HepG2 (cell line): ENCODE measurements around the gene CDC42EP1. TPM values are rescaled to one million over a fixed set of nuclear protein-coding genes. Genes with fewer than 3 reads are reported as not detected.
A peak's percentile ranks its signal among the peaks of the same experiment; 100 is the strongest.

Experiments used
- ETV5 ChIP-seq: IDR thresholded peaks from 2 replicates; pipeline ENCODE4 v1.6.1; 2018; ENCODE audit warnings: missing biosample characterization, missing genetic modification reagents, inconsistent platforms, borderline replicate concordance
- FLYWCH1 ChIP-seq: sonication (generic); formaldehyde crosslinking; IDR thresholded peaks from 2 replicates; pipeline ENCODE4 v1.8.1; 2023; ENCODE audit warnings: mild to moderate bottlenecking, missing genetic modification reagents
- ISX ChIP-seq: sonication (generic); formaldehyde crosslinking; conservative IDR thresholded peaks from 2 replicates; pipeline ENCODE4 v1.5.0; 2020; ENCODE audit warnings: missing genetic modification reagents
- MYPOP ChIP-seq: sonication (generic); formaldehyde crosslinking; IDR thresholded peaks from 2 replicates; pipeline ENCODE4 v1.8.1; 2023; ENCODE audit warnings: mild to moderate bottlenecking, moderate library complexity, missing genetic modification reagents
- POGZ ChIP-seq: sonication (generic); formaldehyde crosslinking; IDR thresholded peaks from 2 replicates; pipeline ENCODE4 v1.4.0; 2020; ENCODE audit warnings: mild to moderate bottlenecking, missing genetic modification reagents
- POLR2A ChIP-seq, 2 experiments: IDR thresholded peaks; 2 replicates each; pipeline ENCODE4 v1.6.1; 2011; ENCODE audit warnings: low read depth in 2 of 2, low read length in 2 of 2, mild to moderate bottlenecking in 1 of 2, moderate library complexity in 1 of 2; ENCODE audit not compliant: insufficient read depth in 1 of 2
- REST ChIP-seq, 2 experiments: IDR thresholded peaks; 2 replicates each; pipeline ENCODE4 v1.6.1; 2011 to 2012; ENCODE audit warnings: low read length in 2 of 2, borderline replicate concordance in 1 of 2, low read depth in 1 of 2, mild to moderate bottlenecking in 1 of 2, moderate library complexity in 1 of 2
- SMARCC2 ChIP-seq: fragments of 450-650 bp; IDR thresholded peaks from 2 replicates; pipeline ENCODE4 v1.6.1; 2017; ENCODE audit warnings: antibody characterized with exemption, mild to moderate bottlenecking
- SRSF4 ChIP-seq: fragments of 200-400 bp; formaldehyde crosslinking; IDR thresholded peaks from one replicate; pipeline ENCODE4 v1.6.1; 2018; ENCODE audit warnings: mild to moderate bottlenecking, low read depth, low read length, moderate library complexity; ENCODE audit not compliant: poor library complexity, severe bottlenecking
- TFAP4 ChIP-seq: sonication (generic); IDR thresholded peaks from 2 replicates; pipeline ENCODE4 v1.6.1; 2016; ENCODE audit warnings: low read depth, borderline replicate concordance
- ZBTB2 ChIP-seq: sonication (generic); formaldehyde crosslinking; IDR thresholded peaks from 2 replicates; pipeline ENCODE4 v1.8.0; 2022; ENCODE audit warnings: low read depth, missing genetic modification reagents
- ZBTB34 ChIP-seq: sonication (generic); formaldehyde crosslinking; IDR thresholded peaks from 2 replicates; pipeline ENCODE4 v1.8.0; 2022; ENCODE audit warnings: mild to moderate bottlenecking, missing genetic modification reagents
- ZNF543 ChIP-seq: sonication (generic); formaldehyde crosslinking; IDR thresholded peaks from 2 replicates; pipeline ENCODE4 v1.4.0; 2020; ENCODE audit warnings: mild to moderate bottlenecking, missing genetic modification reagents
- ZNF687 ChIP-seq: sonication (generic); formaldehyde crosslinking; IDR thresholded peaks from 2 replicates; pipeline ENCODE4 v1.5.1; 2020; ENCODE audit warnings: mild to moderate bottlenecking, missing genetic modification reagents, moderate library complexity
- ZNF784 ChIP-seq: sonication (generic); formaldehyde crosslinking; IDR thresholded peaks from 2 replicates; pipeline ENCODE4 v1.5.1; 2020; ENCODE audit warnings: missing genetic modification reagents, mild to moderate bottlenecking, borderline replicate concordance
- ZSCAN30 ChIP-seq: sonication (generic); formaldehyde crosslinking; IDR thresholded peaks from 2 replicates; pipeline ENCODE4 v1.5.0; 2020; ENCODE audit warnings: mild to moderate bottlenecking, missing genetic modification reagents
- polyA plus RNA-seq, 8 experiments: library from polyadenylated mRNA; depleted of rRNA in 3 of 8; stranded (reverse) in 7 of 8; unstranded in 1 of 8; fragments of >200 nt; fragmentation: Illumina TruSeq in 4 of 8; extraction: Trizol in 4 of 8; gene quantifications; 2 replicates each; pipeline versions ENCODE4 v1.2.1 to v1.2.3, GENCODE V29; 2011 to 2016; ENCODE audit warnings: low read depth in 4 of 8, missing spikeins in 1 of 8, mixed read lengths in 1 of 8; ENCODE audit not compliant: insufficient read depth in 1 of 8
- total RNA-seq, 5 experiments: library from RNA; depleted of rRNA; stranded (reverse); fragments of >200 nt; fragmentation: Illumina TruSeq; extraction: Trizol; gene quantifications; 2 replicates each; pipeline ENCODE4 v1.2.3, GENCODE V29; 2016; ENCODE audit warnings: low read depth in 1 of 5

CDC42EP1 gene
- total and polyA plus RNA-seq, 2 of the 13 experiments (the other 11 are each of a cell fraction or from before 2014, with no cell fraction given): 17.1 to 29.5 TPM

GRCh38 chr22:37570661-37570976, 10.3 kb downstream of the CDC42EP1 start (continued):
- TF ChIP-seq POLR2A (IDR thresholded peaks at IDR 0.05; ENCODE audit: insufficient read depth in 1 of 2, low read depth in 2 of 2, low read length in 2 of 2) (no peak; a peak in 1 of 4 replicates), ZNF784 (CRISPR knock-in tag) (no peak), TFAP4 (no peak), ZNF687 (CRISPR knock-in tag) (peak; percentile 7; the same call in 1 of the 2 replicates), SRSF4 (no peak), ISX (no peak), ZBTB2 (CRISPR knock-in tag) (no peak), ZNF543 (no peak), MYPOP (no peak), ZSCAN30 (no peak), POGZ (CRISPR knock-in tag) (peak; percentile 8; the same call in 1 of the 2 replicates), REST (IDR thresholded peaks at IDR 0.05; ENCODE audit: borderline replicate concordance in 1 of 2, low read depth in 1 of 2, low read length in 2 of 2) (no peak), SMARCC2 (no peak), ETV5 (CRISPR knock-in tag) (0 out of 2 replicates have a peak, but pooled peaks have one; percentile 5), FLYWCH1 (CRISPR knock-in tag) (no peak), ZBTB34 (CRISPR knock-in tag) (0 out of 2 replicates have a peak, but pooled peaks have one; percentile 1)
